Fibroblast of lung (primary cell): ENCODE results near the gene KCNJ6. TPM values are rescaled to one million over a fixed set of nuclear protein-coding genes. Genes with fewer than 3 reads are reported as not detected.

Experiments used
- DNase-seq, 2 donors: peaks; one replicate each; pipeline versions ENCODE4 v3.0.0 to v3.0.0-alpha.2; 2010; ENCODE audit warnings: low read depth in 2 of 2
- H2AFZ ChIP-seq: 2 replicates; pipeline ENCODE4 v1.5.1; 2012; ENCODE audit warnings: low read length, control low read depth, inconsistent platforms
- H3K27ac ChIP-seq: 2 replicates; pipeline ENCODE4 v1.5.1; 2011; ENCODE audit warnings: low read length, control low read depth; ENCODE audit not compliant: insufficient read depth
- H3K27me3 ChIP-seq: 2 replicates; pipeline ENCODE4 v1.5.1; 2011; ENCODE audit warnings: mild to moderate bottlenecking, low read length; ENCODE audit not compliant: control insufficient read depth, insufficient read depth
- H3K36me3 ChIP-seq: 2 replicates; pipeline ENCODE4 v1.5.1; 2011; ENCODE audit warnings: low read length; ENCODE audit not compliant: control insufficient read depth, insufficient read depth
- H3K4me1 ChIP-seq: 2 replicates; pipeline ENCODE4 v1.5.1; 2011; ENCODE audit warnings: low read length; ENCODE audit not compliant: control insufficient read depth, insufficient read depth; ENCODE audit errors: extremely low read depth
- H3K4me2 ChIP-seq: 2 replicates; pipeline ENCODE4 v1.5.1; 2011; ENCODE audit warnings: low read length, control low read depth; ENCODE audit not compliant: insufficient read depth; ENCODE audit errors: extremely low read depth
- H3K4me3 ChIP-seq, 4 experiments: fragments of 200-600 bp in 1 of 4; sonication (generic) in 1 of 4; replicated peaks in 1 of 4; 2 replicates each; pipeline ENCODE4 v1.5.1; 2011 to 2016; ENCODE audit warnings: low read length in 4 of 4, low read depth in 3 of 4, mild to moderate bottlenecking in 3 of 4, control low read depth in 2 of 4, inconsistent platforms in 1 of 4, mixed read lengths in 1 of 4; ENCODE audit not compliant: insufficient read depth in 1 of 4; ENCODE audit errors: control extremely low read depth in 1 of 4
- H3K79me2 ChIP-seq: 2 replicates; pipeline ENCODE4 v1.5.1; 2012; ENCODE audit warnings: mild to moderate bottlenecking, low read length, inconsistent platforms; ENCODE audit not compliant: control insufficient read depth, insufficient read depth
- H3K9ac ChIP-seq: 2 replicates; pipeline ENCODE4 v1.5.1; 2011; ENCODE audit warnings: mild to moderate bottlenecking, low read length, control low read depth; ENCODE audit not compliant: insufficient read depth
- H3K9me3 ChIP-seq: 2 replicates; pipeline ENCODE4 v1.5.1; 2012; ENCODE audit warnings: low read depth, low read length; ENCODE audit not compliant: control insufficient read depth, insufficient read depth
- H4K20me1 ChIP-seq: 2 replicates; pipeline ENCODE4 v1.5.1; 2011; ENCODE audit warnings: low read length; ENCODE audit not compliant: control insufficient read depth, insufficient read depth; ENCODE audit errors: extremely low read depth
- CTCF ChIP-seq, 2 donors: IDR thresholded peaks in 1 of 2; conservative IDR thresholded peaks in 1 of 2; 1 replicate in 1 of 2; 2 replicates in 1 of 2; pipeline ENCODE4 v1.5.1; 2011 to 2012; ENCODE audit warnings: low read length in 2 of 2, control low read depth in 1 of 2, inconsistent platforms in 1 of 2, low read depth in 1 of 2, mild to moderate bottlenecking in 1 of 2
- EZH2 ChIP-seq: IDR thresholded peaks from 2 replicates; pipeline ENCODE4 v1.5.1; 2012; ENCODE audit warnings: low read length, control low read depth, mild to moderate bottlenecking; ENCODE audit errors: missing control alignments
- polyA plus RNA-seq, 2 donors: library from polyadenylated mRNA; depleted of rRNA in 1 of 2; stranded (reverse) in 1 of 2; unstranded in 1 of 2; fragments of >200 nt; gene quantifications; 2 replicates each; pipeline ENCODE4 v1.2.1, GENCODE V29; 2011 to 2012; ENCODE audit warnings: missing spikeins in 1 of 2
- total RNA-seq: library from RNA; depleted of rRNA; stranded (reverse); fragments of >200 nt; gene quantifications from 2 replicates; pipeline ENCODE4 v1.2.1, GENCODE V29; 2014

KCNJ6 gene
- total and polyA plus RNA-seq, 2 donors (not counting 1 experiment from before 2014, with no cell fraction given), result under 0.01 to 7.6 TPM

GRCh38 chr21:37619464-37619974, 296.7 kb downstream of the KCNJ6 start:
- no peak overlapping the region for H3K27ac ChIP-seq
- no peak overlapping the region for H3K4me2 ChIP-seq
- no peak overlapping the region for H2AFZ ChIP-seq
- H3K36me3 ChIP-seq, result no peaks in the 10 kb centered on the region
- no peaks in the 10 kb centered on the region for H3K27me3 ChIP-seq
- H3K9ac ChIP-seq, result no peak overlapping the region
- no peaks in the 10 kb centered on the region for H3K4me1 ChIP-seq
- DNase-seq, result no peak
- no peaks in the 10 kb centered on the region for H4K20me1 ChIP-seq
- H3K9me3 ChIP-seq, result no peaks in the 10 kb centered on the region
- no peaks in the 10 kb centered on the region for H3K79me2 ChIP-seq
- no peak for TF ChIP-seq CTCF (conservative IDR thresholded peaks at IDR 0.05 in 1 of 2, IDR thresholded peaks at IDR 0.05 in 1 of 2; ENCODE audit: low read depth in 1 of 2, low read length in 2 of 2)
- TF ChIP-seq EZH2, result no peak
- H3K4me3 ChIP-seq, result no peak overlapping the region

GRCh38 chr21:37618081-37618480, 298.2 kb downstream of the KCNJ6 start:
- DNase-seq, result no peak
- no peak overlapping the region for H3K4me2 ChIP-seq
- H3K27ac ChIP-seq, result no peak overlapping the region
- H3K36me3 ChIP-seq, result no peaks in the 10 kb centered on the region
- H3K4me1 ChIP-seq, result no peaks in the 10 kb centered on the region
- no peaks in the 10 kb centered on the region for H3K79me2 ChIP-seq
- no peak overlapping the region for H3K9ac ChIP-seq
- H3K9me3 ChIP-seq, result no peaks in the 10 kb centered on the region
- H3K27me3 ChIP-seq, result no peaks in the 10 kb centered on the region
- H2AFZ ChIP-seq, result no peak overlapping the region
- H4K20me1 ChIP-seq, result no peaks in the 10 kb centered on the region
- H3K4me3 ChIP-seq, result no peak overlapping the region
- no peak for TF ChIP-seq EZH2

GRCh38 chr21:37615962-37616361, 300.3 kb downstream of the KCNJ6 start:
- Histone ChIP-seq H3K9me3 (no peaks in the 10 kb centered on the region), H3K4me3 (no peak overlapping the region), H2AFZ (no peak overlapping the region), H3K9ac (no peak overlapping the region), H3K27me3 (no peaks in the 10 kb centered on the region), H3K4me1 (no peaks in the 10 kb centered on the region), H3K36me3 (no peaks in the 10 kb centered on the region), H3K4me2 (no peak overlapping the region), H4K20me1 (no peaks in the 10 kb centered on the region), H3K27ac (no peak overlapping the region), H3K79me2 (no peaks in the 10 kb centered on the region)
- TF ChIP-seq CTCF (conservative IDR thresholded peaks at IDR 0.05 in 1 of 2, IDR thresholded peaks at IDR 0.05 in 1 of 2; ENCODE audit: low read depth in 1 of 2, low read length in 2 of 2) (no peak), EZH2 (no peak)
- DNase-seq, result no peak
